ENCODE measurements around the gene CACNA1I. TPM values are rescaled to one million over a fixed set of nuclear protein-coding genes. Genes with fewer than 3 reads are reported as not detected.

Gene CACNA1I
- total and polyA plus RNA-seq, 2 of the 8 experiments (the other 6 are each of a cell fraction or from before 2014, with no cell fraction given) = 0.77 to 1.2 TPM

DNA sequence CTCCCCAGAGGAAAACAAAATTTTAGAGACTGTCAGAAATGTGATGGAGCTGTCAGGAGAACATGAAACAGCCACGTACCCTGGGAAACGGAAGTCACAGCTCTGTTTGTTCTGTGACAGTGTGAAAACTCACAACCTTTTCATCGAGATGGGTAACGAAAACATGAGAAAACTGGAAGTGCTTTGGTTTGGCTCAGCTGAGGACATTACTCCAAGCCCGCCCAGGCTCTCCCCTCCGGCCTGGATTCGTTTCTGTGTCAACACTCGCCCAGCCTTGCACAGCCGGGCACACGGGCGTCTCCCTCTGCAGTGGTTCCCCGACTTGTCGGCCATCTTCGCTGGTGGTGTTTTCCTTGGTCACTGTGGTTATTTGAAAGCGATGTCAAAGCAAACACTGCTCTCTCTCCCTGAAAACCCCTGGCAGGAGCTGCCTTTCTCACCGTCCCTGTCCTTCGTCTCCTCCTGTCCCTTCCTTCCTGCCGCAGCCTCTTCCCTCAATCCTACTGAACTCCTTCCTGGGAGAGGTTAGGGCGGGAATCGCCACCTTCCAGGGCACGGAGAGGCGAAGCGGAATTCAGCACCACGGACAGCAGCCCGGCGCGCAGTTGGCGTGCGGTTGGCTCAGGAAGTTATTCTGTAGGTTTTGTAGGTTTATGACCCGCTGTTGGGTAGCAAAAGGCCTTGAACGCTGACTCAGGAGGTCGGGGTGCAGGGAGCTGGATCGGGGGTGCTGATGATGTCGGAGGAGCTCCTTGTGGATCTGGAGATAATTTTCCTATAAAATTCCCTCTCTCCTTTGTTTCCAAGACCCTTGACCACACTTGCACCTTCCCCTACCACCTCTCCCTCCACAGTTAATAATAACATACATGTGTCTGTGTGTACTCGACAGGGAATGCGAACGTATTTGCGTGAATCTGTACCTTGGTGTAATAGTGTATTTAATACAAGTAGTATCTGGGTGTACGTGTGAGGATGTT, 24.9 kb upstream of the CACNA1I start (continued):
- TF ChIP-seq HDAC6 (IDR thresholded peaks at IDR 0.05; ENCODE audit: low read depth, low read length) (no peak), JUN (IDR thresholded peaks at IDR 0.05; ENCODE audit: low read depth, low read length) (no peak), CEBPB (IDR thresholded peaks at IDR 0.05; ENCODE audit: low read depth, low read length) (no peak), CHD1 (IDR thresholded peaks at IDR 0.05; ENCODE audit: low read depth, low read length) (no peak), RAD21 (IDR thresholded peaks at IDR 0.05 in 1 of 2, conservative IDR thresholded peaks at IDR 0.05 in 1 of 2; ENCODE audit: low read depth in 2 of 2, low read length in 2 of 2) (peak; percentile 18 to 26; a peak in 2 of 4 replicates), KDM1A (IDR thresholded peaks at IDR 0.05; ENCODE audit: borderline replicate concordance, low read length) (no peak), CBX5 (IDR thresholded peaks at IDR 0.05; ENCODE audit: low read depth, low read length) (no peak), SAP30 (IDR thresholded peaks at IDR 0.05; ENCODE audit: insufficient read depth, insufficient replicate concordance, low read length) (no peak), EZH2 (IDR thresholded peaks at IDR 0.05; ENCODE audit: low read depth, low read length, severe bottlenecking) (no peak), ASH2L (IDR thresholded peaks at IDR 0.05; ENCODE audit: low read length) (no peak), SP2 (IDR thresholded peaks at IDR 0.05; ENCODE audit: low read length) (no peak), PHF8 (conservative IDR thresholded peaks at IDR 0.05; ENCODE audit: low read depth, low read length) (no peak), NANOG (IDR thresholded peaks at IDR 0.05; ENCODE audit: insufficient read depth, low read depth, low read length, poor library complexity, severe bottlenecking) (no peak), GTF2F1 (IDR thresholded peaks at IDR 0.05; ENCODE audit: borderline replicate concordance, low read depth, low read length) (no peak), ZNF274 (IDR thresholded peaks at IDR 0.05; ENCODE audit: borderline replicate concordance, extremely low read depth, low read length) (no peak), MAFK (IDR thresholded peaks at IDR 0.05; ENCODE audit: low read depth, low read length) (no peak), TAF1 (IDR thresholded peaks at IDR 0.05; ENCODE audit: low read depth, low read length) (no peak), SP4 (IDR thresholded peaks at IDR 0.05; ENCODE audit: low read length) (no peak), TBP (IDR thresholded peaks at IDR 0.05; ENCODE audit: low read depth, low read length) (peak; percentile 40; the same call in 1 of the 2 replicates), TEAD4 (IDR thresholded peaks at IDR 0.05; ENCODE audit: low read depth, low read length) (peak; percentile 76)
- TF ChIP-seq, protein P1, sequence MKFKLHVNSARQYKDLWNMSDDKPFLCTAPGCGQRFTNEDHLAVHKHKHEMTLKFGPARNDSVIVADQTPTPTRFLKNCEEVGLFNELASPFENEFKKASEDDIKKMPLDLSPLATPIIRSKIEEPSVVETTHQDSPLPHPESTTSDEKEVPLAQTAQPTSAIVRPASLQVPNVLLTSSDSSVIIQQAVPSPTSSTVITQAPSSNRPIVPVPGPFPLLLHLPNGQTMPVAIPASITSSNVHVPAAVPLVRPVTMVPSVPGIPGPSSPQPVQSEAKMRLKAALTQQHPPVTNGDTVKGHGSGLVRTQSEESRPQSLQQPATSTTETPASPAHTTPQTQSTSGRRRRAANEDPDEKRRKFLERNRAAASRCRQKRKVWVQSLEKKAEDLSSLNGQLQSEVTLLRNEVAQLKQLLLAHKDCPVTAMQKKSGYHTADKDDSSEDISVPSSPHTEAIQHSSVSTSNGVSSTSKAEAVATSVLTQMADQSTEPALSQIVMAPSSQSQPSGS (IDR thresholded peaks at IDR 0.05; ENCODE audit: low read length) = no peak
